Mammary epithelial cell (primary cell): ENCODE measurements around the gene CYP19A1.

Experiments used
- EZH2 ChIP-seq: IDR thresholded peaks from 2 replicates; pipeline ENCODE4 v1.6.1; 2012; ENCODE audit warnings: low read length, inconsistent platforms, borderline replicate concordance
- TF ChIP-seq, protein P1 (sequence below), 2 donors: IDR thresholded peaks in 1 of 2; conservative IDR thresholded peaks in 1 of 2; 2 replicates each; pipeline ENCODE4 v1.5.1; 2011 to 2012; ENCODE audit warnings: inconsistent platforms in 2 of 2, low read length in 2 of 2, mild to moderate bottlenecking in 2 of 2, control low read depth in 1 of 2, low read depth in 1 of 2; ENCODE audit not compliant: insufficient read depth in 1 of 2; ENCODE audit errors: extremely low read depth in 1 of 2

DNA sequence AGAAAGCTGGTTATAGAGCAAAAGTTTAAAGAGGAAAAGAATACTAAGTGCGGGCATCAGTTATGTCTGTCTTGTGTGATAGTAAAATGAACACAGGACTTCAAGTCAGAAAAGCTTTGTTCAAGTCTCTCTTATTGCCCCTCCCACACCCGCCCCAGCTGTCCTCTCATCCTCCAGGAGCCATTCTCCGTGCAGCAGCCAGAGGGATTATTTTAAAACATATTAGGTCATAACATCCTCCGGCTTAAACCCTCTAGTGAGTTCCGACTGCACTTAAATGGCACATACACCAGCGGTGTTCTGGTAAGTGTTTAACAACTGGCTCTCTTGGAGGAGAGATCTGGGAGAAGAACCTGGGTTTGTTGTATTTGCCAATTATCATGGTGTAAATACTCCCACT lies 138.9 kb downstream of the CYP19A1 start:
- TF ChIP-seq, protein P1, sequence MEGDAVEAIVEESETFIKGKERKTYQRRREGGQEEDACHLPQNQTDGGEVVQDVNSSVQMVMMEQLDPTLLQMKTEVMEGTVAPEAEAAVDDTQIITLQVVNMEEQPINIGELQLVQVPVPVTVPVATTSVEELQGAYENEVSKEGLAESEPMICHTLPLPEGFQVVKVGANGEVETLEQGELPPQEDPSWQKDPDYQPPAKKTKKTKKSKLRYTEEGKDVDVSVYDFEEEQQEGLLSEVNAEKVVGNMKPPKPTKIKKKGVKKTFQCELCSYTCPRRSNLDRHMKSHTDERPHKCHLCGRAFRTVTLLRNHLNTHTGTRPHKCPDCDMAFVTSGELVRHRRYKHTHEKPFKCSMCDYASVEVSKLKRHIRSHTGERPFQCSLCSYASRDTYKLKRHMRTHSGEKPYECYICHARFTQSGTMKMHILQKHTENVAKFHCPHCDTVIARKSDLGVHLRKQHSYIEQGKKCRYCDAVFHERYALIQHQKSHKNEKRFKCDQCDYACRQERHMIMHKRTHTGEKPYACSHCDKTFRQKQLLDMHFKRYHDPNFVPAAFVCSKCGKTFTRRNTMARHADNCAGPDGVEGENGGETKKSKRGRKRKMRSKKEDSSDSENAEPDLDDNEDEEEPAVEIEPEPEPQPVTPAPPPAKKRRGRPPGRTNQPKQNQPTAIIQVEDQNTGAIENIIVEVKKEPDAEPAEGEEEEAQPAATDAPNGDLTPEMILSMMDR (conservative IDR thresholded peaks at IDR 0.05 in 1 of 2, IDR thresholded peaks at IDR 0.05 in 1 of 2; ENCODE audit: extremely low read depth in 1 of 2, insufficient read depth in 1 of 2, low read depth in 1 of 2, low read length in 2 of 2): no peak
- no peak for TF ChIP-seq EZH2
